Mucosa of descending colon (tissue), 3 donors: ENCODE measurements around the gene GSTM3. TPM values are rescaled to one million over a fixed set of nuclear protein-coding genes. Genes with fewer than 3 reads are reported as not detected.
"Not testable (repeated sequence)": the region's sequence is repeated elsewhere in the genome, so short reads cannot be mapped to it uniquely, and the experiment has no call there.

Experiments used
- ATAC-seq: fragments of 200-7000 bp; cut with Tn5 transposase; one replicate; pipeline ENCODE4 v1.9.1; 2020; ENCODE audit warnings: mild to moderate bottlenecking, moderate library complexity
- DNase-seq, 3 donors: peaks; one replicate each; pipeline ENCODE4 v3.0.0-alpha.2; 2020
- H3K36me3 ChIP-seq: fragments of 200-600 bp; one replicate; pipeline ENCODE4 v1.8.0; 2021; ENCODE audit warnings: low read depth, mild to moderate bottlenecking
- H3K4me1 ChIP-seq: fragments of 200-600 bp; one replicate; pipeline ENCODE4 v1.8.0; 2021; ENCODE audit warnings: low read depth, mild to moderate bottlenecking
- H3K4me3 ChIP-seq: fragments of 200-600 bp; one replicate; pipeline ENCODE4 v1.8.0; 2021; ENCODE audit warnings: mild to moderate bottlenecking
- H3K9me3 ChIP-seq: fragments of 200-600 bp; one replicate; pipeline ENCODE4 v1.8.0; 2021; ENCODE audit warnings: mild to moderate bottlenecking
- CTCF ChIP-seq: fragments of 200-600 bp; IDR thresholded peaks from one replicate; pipeline ENCODE4 v1.8.0; 2022; ENCODE audit warnings: antibody characterized with exemption, mild to moderate bottlenecking
- intact Hi-C, 2 donors: fragments of 100-400 bp; cut with DNase I in 1 of 2; cut with micrococcal nuclease in 1 of 2; formaldehyde crosslinking; loops; one replicate each; pipeline versions ENCODE4 v1.11.0 to v1.11.1; 2022; cut with DNase I, micrococcal nuclease
- total RNA-seq, 3 donors: library from RNA; stranded (reverse); fragmentation: NEBNext Ultra II Directional in 2 of 3; extraction: Animal tissue kit (Norgen Biotek cat#: 25700) in 2 of 3; gene quantifications; one replicate each; pipeline versions ENCODE4 v1.2.1 to v1.2.4, GENCODE V29; 2021 to 2023
- donor health status: DM: no; HTN: no; CAD: no; lungs with moderate emphysema.
- donor health status: DM: no; HTN: no; CAD: no.
- donor health status: DM: no; HTN: yes; CAD: no.

Gene GSTM3
- total RNA-seq, 3 donors from 2014 or later: 4.9 to 84.8 (median 12.4) TPM

- H3K9me3 ChIP-seq: no peaks in the 10 kb centered on the region
- no peak for TF ChIP-seq CTCF
- H3K36me3 ChIP-seq: no peaks in the 10 kb centered on the region
- H3K4me3 ChIP-seq: no peak overlapping the region
- H3K4me1 ChIP-seq: no peaks in the 10 kb centered on the region
- intact Hi-C loops: no loop called here
- no peak for DNase-seq
- ATAC-seq: no peak
Measured at GRCh38 chr1:109689844-109690405, 50.9 kb downstream of the GSTM3 start.

GRCh38 chr1:109687641-109688499 is 53.0 kb downstream of the GSTM3 start, which contains the start of gene GSTM1:
Gene GSTM1 (plus strand): TSS chr1:109687817. CDS start chr1:109687874, 57 bp downstream.
- intact Hi-C loops: no loop called here
- DNase-seq: peak; percentile 81 to 86 (median 85)
- H3K4me3 ChIP-seq: peak within 1 kb of the TSS; percentile 11
- TF ChIP-seq CTCF: no peak
- no peaks in the 10 kb centered on the region for H3K4me1 ChIP-seq
- no peaks in the 10 kb centered on the region for H3K9me3 ChIP-seq
- H3K36me3 ChIP-seq: no peaks in the 10 kb centered on the region
- ATAC-seq: peak; percentile 99

DNA sequence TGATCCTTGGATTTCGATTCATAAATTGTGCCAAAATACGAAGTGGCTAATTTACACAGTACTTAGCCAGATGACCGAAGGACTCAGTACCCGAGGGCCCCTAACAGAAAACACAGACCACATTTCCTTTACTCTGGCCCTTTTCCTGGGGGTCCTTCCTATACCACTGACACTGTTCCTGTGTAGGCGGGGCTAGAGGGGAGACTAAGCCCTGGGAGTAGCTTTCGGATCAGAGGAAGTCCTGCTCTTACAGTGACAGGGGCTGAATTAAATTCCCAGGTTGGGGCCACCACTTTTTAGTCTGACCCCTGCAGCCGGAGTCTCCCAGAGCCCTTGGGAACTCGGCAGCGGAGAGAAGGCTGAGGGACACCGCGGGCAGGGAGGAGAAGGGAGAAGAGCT is 53.7 kb downstream of the GSTM3 start:
- H3K4me3 ChIP-seq, intact Hi-C loops, H3K4me1 ChIP-seq, H3K36me3 ChIP-seq, DNase-seq, H3K9me3 ChIP-seq: not testable (repeated sequence)
- peak; percentile 13 for ATAC-seq

DNA sequence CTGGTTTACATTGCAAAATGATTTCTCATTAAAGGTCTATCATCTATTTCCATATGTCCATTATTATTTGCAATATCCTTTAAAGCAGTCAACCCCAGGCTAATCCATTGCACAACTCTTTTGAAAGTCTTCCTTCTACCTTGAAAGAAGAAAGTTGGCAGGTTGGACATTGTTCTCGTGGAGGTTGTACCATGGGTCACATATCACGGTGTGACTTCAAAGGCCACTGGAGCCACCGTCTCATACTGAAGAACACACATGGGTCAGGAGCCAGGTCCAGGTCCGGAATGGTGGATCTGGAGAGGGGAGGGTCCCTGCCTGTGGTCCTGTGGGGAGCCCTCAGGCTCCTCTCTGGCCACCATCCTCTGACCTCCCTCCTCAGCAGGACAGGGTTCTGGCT is 54.9 kb downstream of the GSTM3 start:
- H3K36me3 ChIP-seq, DNase-seq, intact Hi-C loops, H3K9me3 ChIP-seq, H3K4me3 ChIP-seq, H3K4me1 ChIP-seq, ATAC-seq: not testable (repeated sequence)

DNA sequence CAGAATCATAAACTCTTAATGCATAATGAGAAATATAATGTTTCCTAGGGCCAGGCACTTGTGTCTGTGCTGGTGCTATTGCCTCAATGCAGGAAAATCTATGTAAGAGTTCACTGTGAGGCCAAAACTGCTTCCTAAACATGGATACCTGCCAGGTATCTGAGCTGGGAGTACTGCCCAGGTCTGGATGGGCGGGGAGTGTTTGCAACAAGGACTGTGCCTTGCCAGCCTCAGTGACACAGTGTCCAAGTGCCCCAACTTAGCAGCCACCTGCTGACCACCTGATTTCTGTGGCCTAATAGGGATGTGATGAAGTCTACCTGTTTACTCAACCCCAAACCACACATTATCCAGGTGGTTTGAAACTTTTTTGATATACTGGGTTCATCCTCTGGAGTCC is 55.4 kb downstream of the GSTM3 start:
- H3K36me3 ChIP-seq, H3K9me3 ChIP-seq, H3K4me3 ChIP-seq, intact Hi-C loops, H3K4me1 ChIP-seq: not testable (repeated sequence)
- ATAC-seq (peak; percentile 39), DNase-seq (peak in 1 of 3 donors; percentile 31)

DNA sequence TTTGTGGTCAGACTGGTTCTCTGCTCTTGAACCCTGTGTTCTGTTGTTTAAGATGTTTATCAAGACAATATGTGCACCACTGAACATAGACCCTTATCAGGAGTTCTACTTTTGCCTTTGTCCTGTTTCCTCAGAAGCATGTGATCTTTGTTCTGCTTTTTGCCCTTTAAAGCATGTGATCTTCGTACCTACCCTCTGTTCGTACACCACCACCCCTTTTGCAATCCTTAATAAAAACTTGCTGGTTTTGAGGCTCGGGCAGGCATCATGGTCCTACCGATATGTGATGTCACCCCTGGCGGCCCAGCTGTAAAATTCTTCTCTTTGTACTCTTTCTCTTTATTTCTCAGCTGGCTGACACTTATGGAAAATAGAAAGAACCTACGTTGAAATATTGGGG is 56.1 kb downstream of the GSTM3 start:
- DNase-seq, intact Hi-C loops, ATAC-seq, H3K4me1 ChIP-seq, H3K9me3 ChIP-seq, H3K4me3 ChIP-seq, H3K36me3 ChIP-seq: not testable (repeated sequence)

Other genes starting within 250 kb of the GSTM3 start
- gene CYB561D1, start 246.9 kb downstream of the GSTM3 start, total RNA-seq: 10 to 100 TPM; 16.0 to 18.7 (median 18.1) TPM
- gene AMIGO1, start 231.3 kb downstream of the GSTM3 start, total RNA-seq: 1 to 10 TPM; 2.2 to 9.9 (median 3.9) TPM
- gene GPR61, start 201.2 kb downstream of the GSTM3 start, total RNA-seq: under 1 TPM in 1 of 3 donors, not detected in 2; 0.25 TPM
- 1 to 10 TPM; 6.5 to 8.3 (median 7.6) TPM for gene GNAI3, start 192.4 kb downstream of the GSTM3 start, total RNA-seq
- gene GNAT2, start 121.4 kb downstream of the GSTM3 start, total RNA-seq: not detected
- 10 to 100 TPM; 35.6 to 47.4 (median 40.9) TPM for gene AMPD2, start 121.2 kb downstream of the GSTM3 start, total RNA-seq
- 10 to 100 TPM; 63.4 to 96.3 (median 74.2) TPM for gene GSTM4, start 84.9 kb downstream of the GSTM3 start, total RNA-seq
- gene GSTM2, start 73.0 kb downstream of the GSTM3 start, total RNA-seq: 10 to 100 TPM; 23.8 to 87.7 (median 41.0) TPM
- 10 to 100 TPM; 18.0 to 30.6 (median 20.0) TPM for gene GSTM1, start 53.2 kb downstream of the GSTM3 start, total RNA-seq
- 1 to 10 TPM; 2.5 to 6.1 (median 4.8) TPM for gene GSTM5, start 28.8 kb downstream of the GSTM3 start, total RNA-seq
- gene EPS8L3, start 22.9 kb upstream of the GSTM3 start, total RNA-seq: 100 to 1,000 TPM; 211 to 539 (median 356) TPM
- gene CSF1, start 169.8 kb upstream of the GSTM3 start, total RNA-seq: 10 to 100 TPM in 2 of 3 donors, 1 to 10 TPM in 1; 6.5 to 34.4 (median 19.9) TPM
- 100 to 1,000 TPM in 1 of 3 donors, 10 to 100 TPM in 2; 87.5 to 116 (median 87.8) TPM for gene AHCYL1, start 243.7 kb upstream of the GSTM3 start, total RNA-seq